HepG2 (cell line): ENCODE measurements around the gene LRFN2. TPM values are rescaled to one million over a fixed set of nuclear protein-coding genes. Genes with fewer than 3 reads are reported as not detected.

Source experiments
- ATAC-seq: fragments of 200-7000 bp; cut with Tn5 transposase; 3 replicates; pipeline ENCODE4 v1.9.1; 2020; ENCODE audit warnings: mild to moderate bottlenecking, moderate library complexity
- BruUV-seq: library from RNA; stranded (reverse); fragments of 400-500 nt; replicated peaks from 2 replicates; lab custom pipeline; 2021; lab: Mats Ljungman, UMichigan
- CTCF ChIA-PET: fragments of 300-600 bp; formaldehyde crosslinking; extraction: SDS; loops from one replicate; lab custom pipeline; 2021; ENCODE audit warnings: low total read pairs, inconsistent platforms, low intra/inter-chr PET ratio; lab: Yijun Ruan, JAX
- POLR2A ChIA-PET: fragments of 350-600 bp; sonication (Branson Sonifier 250); formaldehyde crosslinking; loops from one replicate; lab custom pipeline; 2020; ENCODE audit warnings: antibody characterized with exemption, inconsistent platforms; lab: Yijun Ruan, JAX
- DNase-seq: peaks from one replicate; pipeline ENCODE4 v3.0.0-alpha.2; 2015; ENCODE audit warnings: low spot score
- FAIRE-seq: peaks from 3 replicates; lab custom pipeline; 2011; peaks lifted over from hg19 to GRCh38; lab: Jason Lieb, UNC
- H2AFZ ChIP-seq: one replicate; pipeline ENCODE4 v1.6.1; 2011; ENCODE audit warnings: low read length, inconsistent platforms
- H3K27ac ChIP-seq: fragments of 300-600 bp; 3 replicates; pipeline ENCODE4 v1.8.0; 2011; ENCODE audit warnings: mixed run types, mild to moderate bottlenecking, mixed read lengths, low read length, inconsistent platforms; ENCODE audit not compliant: insufficient read depth; ENCODE audit errors: extremely low read length
- H3K27me3 ChIP-seq, 2 experiments: fragments of 200-600 bp in 1 of 2; 2 replicates in 1 of 2; 3 replicates in 1 of 2; pipeline versions ENCODE4 v1.6.0 to v1.8.0; 2011; ENCODE audit warnings: low read length in 2 of 2, mild to moderate bottlenecking in 2 of 2, moderate library complexity in 2 of 2, inconsistent platforms in 1 of 2; ENCODE audit not compliant: insufficient read depth in 2 of 2, control insufficient read depth in 1 of 2
- H3K36me3 ChIP-seq, 2 experiments: fragments of 200-600 bp in 1 of 2; replicated peaks in 1 of 2; 2 replicates in 1 of 2; 3 replicates in 1 of 2; pipeline versions ENCODE4 v1.5.1 to v1.8.0; 2011; ENCODE audit warnings: low read length in 2 of 2, inconsistent platforms in 1 of 2; ENCODE audit not compliant: insufficient read depth in 2 of 2, control insufficient read depth in 1 of 2
- H3K4me1 ChIP-seq: 2 replicates; pipeline ENCODE4 v1.5.1; 2012; ENCODE audit warnings: low read length, inconsistent platforms; ENCODE audit not compliant: insufficient read depth
- H3K4me2 ChIP-seq: 2 replicates; pipeline ENCODE4 v1.6.0; 2011; ENCODE audit warnings: low read depth, low read length, inconsistent platforms
- H3K4me3 ChIP-seq, 3 experiments: fragments of 200-600 bp in 1 of 3; sonication (generic), shearing (Covaris generic) in 1 of 3; replicated peaks in 1 of 3; 2 replicates each; pipeline ENCODE4 v1.5.1; 2011 to 2016; ENCODE audit warnings: low read length in 3 of 3, inconsistent platforms in 2 of 3, low read depth in 2 of 3, mild to moderate bottlenecking in 2 of 3, control low read depth in 1 of 3, mixed read lengths in 1 of 3; ENCODE audit not compliant: insufficient read depth in 1 of 3
- H3K79me2 ChIP-seq: one replicate; pipeline ENCODE4 v1.6.1; 2011; ENCODE audit warnings: low read length, inconsistent platforms; ENCODE audit not compliant: insufficient read depth
- H3K9ac ChIP-seq: 2 replicates; pipeline ENCODE4 v1.6.0; 2011; ENCODE audit warnings: mild to moderate bottlenecking, low read depth, low read length, inconsistent platforms; ENCODE audit not compliant: insufficient read depth
- H3K9me3 ChIP-seq: 2 replicates; pipeline ENCODE4 v1.5.1; 2012; ENCODE audit warnings: mild to moderate bottlenecking, low read length
- H4K20me1 ChIP-seq: 2 replicates; pipeline ENCODE4 v1.6.0; 2011; ENCODE audit warnings: inconsistent platforms, mild to moderate bottlenecking, low read length, moderate library complexity; ENCODE audit not compliant: insufficient read depth
- ARNT ChIP-seq: fragments of 450-650 bp; IDR thresholded peaks from 2 replicates; pipeline ENCODE4 v1.6.1; 2017
- EZH2 ChIP-seq: conservative IDR thresholded peaks from 2 replicates; pipeline ENCODE4 v1.6.1; 2012; ENCODE audit warnings: mild to moderate bottlenecking, low read depth, low read length, moderate library complexity
- NBN ChIP-seq: fragments of 450-650 bp; conservative IDR thresholded peaks from 2 replicates; pipeline ENCODE4 v1.6.1; 2017
- SMAD9 ChIP-seq: sonication (generic); formaldehyde crosslinking; IDR thresholded peaks from 2 replicates; pipeline ENCODE4 v1.5.1; 2020; ENCODE audit warnings: mild to moderate bottlenecking, missing genetic modification reagents
- ZFP82 ChIP-seq: sonication (generic); formaldehyde crosslinking; IDR thresholded peaks from 2 replicates; pipeline ENCODE4 v1.5.1; 2020; ENCODE audit warnings: mild to moderate bottlenecking, missing genetic modification reagents, borderline replicate concordance
- ZNF331 ChIP-seq: sonication (generic); formaldehyde crosslinking; IDR thresholded peaks from 2 replicates; pipeline ENCODE4 v1.4.0; 2020; ENCODE audit warnings: missing genetic modification reagents
- ZNF343 ChIP-seq: sonication (generic); formaldehyde crosslinking; IDR thresholded peaks from 2 replicates; pipeline ENCODE4 v1.4.0; 2020; ENCODE audit warnings: mild to moderate bottlenecking, missing genetic modification reagents
- ZNF44 ChIP-seq: sonication (generic); formaldehyde crosslinking; IDR thresholded peaks from 2 replicates; pipeline ENCODE4 v1.5.1; 2020; ENCODE audit warnings: mild to moderate bottlenecking, missing genetic modification reagents
- ZNF7 ChIP-seq: IDR thresholded peaks from 2 replicates; pipeline ENCODE4 v1.6.1; 2016; ENCODE audit warnings: missing biosample characterization, missing genetic modification reagents
- ZNF879 ChIP-seq: sonication (generic); formaldehyde crosslinking; IDR thresholded peaks from 2 replicates; pipeline ENCODE4 v1.8.1; 2023; ENCODE audit warnings: missing genetic modification reagents
- WGBS: methylation state at CpG from one replicate; pipeline ENCODE4 v1.1.6; 2017; ENCODE audit warnings: low lambda C conversion rate; 5-methylcytosine and 5-hydroxymethylcytosine counted together
- in situ Hi-C: cut with HindIII; loops from 2 replicates; pipeline ENCODE4 v1.10.0; 2017; ENCODE audit warnings: low pct_unique_long_range_greater_than_20kb; ENCODE audit not compliant: extremely low pct_ligation_motif_present
- intact Hi-C: fragments of 100-400 bp; cut with micrococcal nuclease; formaldehyde crosslinking; loops from one replicate; pipeline ENCODE4 v1.10.0; 2022; ENCODE audit not compliant: unreplicated experiment
- polyA plus RNA-seq, 8 experiments: library from polyadenylated mRNA; depleted of rRNA in 3 of 8; stranded (reverse) in 7 of 8; unstranded in 1 of 8; fragments of >200 nt; fragmentation: Illumina TruSeq in 4 of 8; extraction: Trizol in 4 of 8; gene quantifications; 2 replicates each; pipeline versions ENCODE4 v1.2.1 to v1.2.3, GENCODE V29; 2011 to 2016; ENCODE audit warnings: low read depth in 4 of 8, missing spikeins in 1 of 8, mixed read lengths in 1 of 8; ENCODE audit not compliant: insufficient read depth in 1 of 8
- total RNA-seq, 5 experiments: library from RNA; depleted of rRNA; stranded (reverse); fragments of >200 nt; fragmentation: Illumina TruSeq; extraction: Trizol; gene quantifications; 2 replicates each; pipeline ENCODE4 v1.2.3, GENCODE V29; 2016; ENCODE audit warnings: low read depth in 1 of 5
- TF ChIP-seq, protein P1 (sequence below): sonication (generic); formaldehyde crosslinking; IDR thresholded peaks from 2 replicates; pipeline ENCODE4 v1.5.0; 2020; ENCODE audit warnings: mild to moderate bottlenecking, missing genetic modification reagents, moderate library complexity
- TF ChIP-seq, protein P2 (sequence below): sonication (generic); formaldehyde crosslinking; IDR thresholded peaks from 2 replicates; pipeline ENCODE4 v1.8.0; 2022; ENCODE audit warnings: missing genetic modification reagents, low read depth, mild to moderate bottlenecking, borderline replicate concordance
- TF ChIP-seq, protein P3 (sequence below), 2 experiments: sonication (generic) in 1 of 2; formaldehyde crosslinking in 1 of 2; IDR thresholded peaks; 2 replicates each; pipeline versions ENCODE4 v1.6.1 to v1.9.0; 2014 to 2022; ENCODE audit warnings: antibody characterized with exemption in 1 of 2, borderline replicate concordance in 1 of 2, inconsistent platforms in 1 of 2, low read depth in 1 of 2, missing genetic modification reagents in 1 of 2
- TF ChIP-seq, protein P4 (sequence below): sonication (generic); formaldehyde crosslinking; IDR thresholded peaks from 2 replicates; pipeline ENCODE4 v1.5.0; 2020; ENCODE audit warnings: mild to moderate bottlenecking, missing genetic modification reagents

Gene LRFN2
- total and polyA plus RNA-seq, 2 of the 13 experiments (the other 11 are each of a cell fraction or from before 2014, with no cell fraction given): not detected

DNA sequence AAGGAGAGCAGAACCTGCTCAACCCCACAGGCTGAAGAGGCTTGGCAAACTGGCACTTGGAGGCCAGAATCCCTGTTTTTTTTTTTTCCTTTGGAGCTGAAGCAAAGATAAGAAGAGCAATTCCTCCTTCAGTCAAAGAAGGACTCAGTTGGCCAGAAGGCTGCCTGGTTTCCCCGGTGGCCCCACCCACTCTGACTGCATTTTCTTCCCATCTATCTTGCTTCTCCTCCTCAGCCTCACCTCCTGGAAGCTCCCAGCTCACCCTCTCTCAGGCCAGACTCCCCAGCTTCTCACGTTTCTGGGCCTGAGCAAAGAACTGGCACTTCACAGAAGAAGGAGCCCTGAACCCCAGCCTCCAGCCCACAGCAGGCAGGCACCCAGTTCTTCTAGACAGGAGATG is 2.4 kb downstream of the LRFN2 start (continued):
- TF ChIP-seq, protein P1, sequence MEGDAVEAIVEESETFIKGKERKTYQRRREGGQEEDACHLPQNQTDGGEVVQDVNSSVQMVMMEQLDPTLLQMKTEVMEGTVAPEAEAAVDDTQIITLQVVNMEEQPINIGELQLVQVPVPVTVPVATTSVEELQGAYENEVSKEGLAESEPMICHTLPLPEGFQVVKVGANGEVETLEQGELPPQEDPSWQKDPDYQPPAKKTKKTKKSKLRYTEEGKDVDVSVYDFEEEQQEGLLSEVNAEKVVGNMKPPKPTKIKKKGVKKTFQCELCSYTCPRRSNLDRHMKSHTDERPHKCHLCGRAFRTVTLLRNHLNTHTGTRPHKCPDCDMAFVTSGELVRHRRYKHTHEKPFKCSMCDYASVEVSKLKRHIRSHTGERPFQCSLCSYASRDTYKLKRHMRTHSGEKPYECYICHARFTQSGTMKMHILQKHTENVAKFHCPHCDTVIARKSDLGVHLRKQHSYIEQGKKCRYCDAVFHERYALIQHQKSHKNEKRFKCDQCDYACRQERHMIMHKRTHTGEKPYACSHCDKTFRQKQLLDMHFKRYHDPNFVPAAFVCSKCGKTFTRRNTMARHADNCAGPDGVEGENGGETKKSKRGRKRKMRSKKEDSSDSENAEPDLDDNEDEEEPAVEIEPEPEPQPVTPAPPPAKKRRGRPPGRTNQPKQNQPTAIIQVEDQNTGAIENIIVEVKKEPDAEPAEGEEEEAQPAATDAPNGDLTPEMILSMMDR (CRISPR knock-in tag): no peak
- TF ChIP-seq ZFP82 (CRISPR knock-in tag) (no peak), ZNF879 (CRISPR knock-in tag) (no peak), NBN (no peak), ZNF331 (CRISPR knock-in tag) (no peak), ZNF7 (CRISPR knock-in tag) (no peak)

DNA sequence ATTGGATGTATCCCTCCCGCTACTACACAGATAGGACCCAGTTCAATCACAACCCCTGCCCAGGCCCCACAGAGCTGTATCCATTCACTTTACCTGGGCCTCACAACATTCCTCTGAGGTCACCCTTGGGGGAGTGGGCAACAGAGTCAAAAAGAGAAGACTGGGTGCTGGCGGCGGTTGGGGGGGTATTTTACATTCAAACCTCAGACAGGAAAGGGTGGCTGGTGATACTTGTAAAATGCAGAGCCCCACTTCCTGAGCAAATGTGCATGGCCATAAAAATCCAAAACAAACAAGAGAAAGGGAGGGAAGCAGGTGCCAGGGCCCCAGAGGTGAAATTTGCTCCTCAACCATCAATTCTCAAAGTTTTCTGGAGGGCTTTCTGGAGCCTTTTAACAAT is 3.5 kb downstream of the LRFN2 start:
- WGBS: 12% methylated on average over 3 of the region's 3 CpGs
- H3K9me3 ChIP-seq: no peaks in the 10 kb centered on the region
- BruUV-seq: no TSS peak
- no peak overlapping the region for H2AFZ ChIP-seq
- H3K27ac ChIP-seq: no peak overlapping the region
- H3K79me2 ChIP-seq: no peaks in the 10 kb centered on the region
- in situ Hi-C loops (no loop called here), intact Hi-C loops (no loop called here)
- no peak overlapping the region for H3K4me3 ChIP-seq
- H3K36me3 ChIP-seq: no peaks in the 10 kb centered on the region
- DNase-seq: no peak
- H3K4me1 ChIP-seq: 0 out of 2 replicates have a peak, but pooled peaks cover 7% of the 10 kb centered on the region
- ChIA-PET POLR2A (no interaction called here), CTCF (no interaction called here)
- FAIRE-seq: no peak
- H3K27me3 ChIP-seq: peaks cover 3 to 42% of the 10 kb centered on the region in 2 experiments
- H3K9ac ChIP-seq: no peak overlapping the region
- no peak for ATAC-seq
- H3K4me2 ChIP-seq: no peak overlapping the region
- H4K20me1 ChIP-seq: no peaks in the 10 kb centered on the region
- no peak for TF ChIP-seq ARNT
- TF ChIP-seq, protein P2, sequence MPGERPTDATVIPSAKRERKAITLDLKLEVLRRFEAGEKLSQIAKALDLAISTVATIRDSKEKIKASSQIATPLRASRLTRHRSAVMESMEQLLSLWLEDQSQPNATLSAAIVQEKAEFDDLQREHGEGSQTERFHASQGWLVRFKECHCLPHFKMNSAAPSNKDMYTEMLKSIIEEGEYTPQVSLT (CRISPR knock-in tag): no peak
- TF ChIP-seq, protein P3, sequence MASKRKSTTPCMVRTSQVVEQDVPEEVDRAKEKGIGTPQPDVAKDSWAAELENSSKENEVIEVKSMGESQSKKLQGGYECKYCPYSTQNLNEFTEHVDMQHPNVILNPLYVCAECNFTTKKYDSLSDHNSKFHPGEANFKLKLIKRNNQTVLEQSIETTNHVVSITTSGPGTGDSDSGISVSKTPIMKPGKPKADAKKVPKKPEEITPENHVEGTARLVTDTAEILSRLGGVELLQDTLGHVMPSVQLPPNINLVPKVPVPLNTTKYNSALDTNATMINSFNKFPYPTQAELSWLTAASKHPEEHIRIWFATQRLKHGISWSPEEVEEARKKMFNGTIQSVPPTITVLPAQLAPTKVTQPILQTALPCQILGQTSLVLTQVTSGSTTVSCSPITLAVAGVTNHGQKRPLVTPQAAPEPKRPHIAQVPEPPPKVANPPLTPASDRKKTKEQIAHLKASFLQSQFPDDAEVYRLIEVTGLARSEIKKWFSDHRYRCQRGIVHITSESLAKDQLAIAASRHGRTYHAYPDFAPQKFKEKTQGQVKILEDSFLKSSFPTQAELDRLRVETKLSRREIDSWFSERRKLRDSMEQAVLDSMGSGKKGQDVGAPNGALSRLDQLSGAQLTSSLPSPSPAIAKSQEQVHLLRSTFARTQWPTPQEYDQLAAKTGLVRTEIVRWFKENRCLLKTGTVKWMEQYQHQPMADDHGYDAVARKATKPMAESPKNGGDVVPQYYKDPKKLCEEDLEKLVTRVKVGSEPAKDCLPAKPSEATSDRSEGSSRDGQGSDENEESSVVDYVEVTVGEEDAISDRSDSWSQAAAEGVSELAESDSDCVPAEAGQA (IDR thresholded peaks at IDR 0.05; ENCODE audit: low read depth): no peak
- TF ChIP-seq, protein P3 (CRISPR knock-in tag; IDR thresholded peaks at IDR 0.05; ENCODE audit: borderline replicate concordance): no peak
- no peak for TF ChIP-seq ZNF44
- no peak for TF ChIP-seq SMAD9 (CRISPR knock-in tag)
- TF ChIP-seq, protein P4, sequence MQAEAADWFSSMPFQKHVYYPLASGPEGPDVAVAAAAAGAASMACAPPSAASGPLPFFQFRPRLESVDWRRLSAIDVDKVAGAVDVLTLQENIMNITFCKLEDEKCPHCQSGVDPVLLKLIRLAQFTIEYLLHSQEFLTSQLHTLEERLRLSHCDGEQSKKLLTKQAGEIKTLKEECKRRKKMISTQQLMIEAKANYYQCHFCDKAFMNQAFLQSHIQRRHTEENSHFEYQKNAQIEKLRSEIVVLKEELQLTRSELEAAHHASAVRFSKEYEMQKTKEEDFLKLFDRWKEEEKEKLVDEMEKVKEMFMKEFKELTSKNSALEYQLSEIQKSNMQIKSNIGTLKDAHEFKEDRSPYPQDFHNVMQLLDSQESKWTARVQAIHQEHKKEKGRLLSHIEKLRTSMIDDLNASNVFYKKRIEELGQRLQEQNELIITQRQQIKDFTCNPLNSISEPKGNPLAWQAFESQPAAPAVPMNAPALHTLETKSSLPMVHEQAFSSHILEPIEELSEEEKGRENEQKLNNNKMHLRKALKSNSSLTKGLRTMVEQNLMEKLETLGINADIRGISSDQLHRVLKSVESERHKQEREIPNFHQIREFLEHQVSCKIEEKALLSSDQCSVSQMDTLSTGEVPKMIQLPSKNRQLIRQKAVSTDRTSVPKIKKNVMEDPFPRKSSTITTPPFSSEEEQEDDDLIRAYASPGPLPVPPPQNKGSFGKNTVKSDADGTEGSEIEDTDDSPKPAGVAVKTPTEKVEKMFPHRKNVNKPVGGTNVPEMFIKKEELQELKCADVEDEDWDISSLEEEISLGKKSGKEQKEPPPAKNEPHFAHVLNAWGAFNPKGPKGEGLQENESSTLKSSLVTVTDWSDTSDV (CRISPR knock-in tag): no peak
- no peak for TF ChIP-seq ZNF343
- no peak for TF ChIP-seq EZH2
